NCI-H2227 (cell line): ENCODE data around the gene RP9.

ENCODE experiments used
- DNase-seq: peaks from one replicate; lab custom pipeline; 2025; ENCODE audit not compliant: unreplicated experiment; lab: John Stamatoyannopoulos, UW

The RP9 gene

GRCh38 chr7:33066771-33067170, 42.4 kb downstream of the RP9 start:
- DNase-seq = no peak

- no peak for DNase-seq
Measured at GRCh38 chr7:33065981-33066380, 43.2 kb downstream of the RP9 start.

- DNase-seq = peak; percentile 94
Measured at GRCh38 chr7:33062782-33063443, 46.3 kb downstream of the RP9 start.

GRCh38 chr7:33062023-33062781, 47.0 kb downstream of the RP9 start, which contains the start of gene NT5C3A:
TSS of gene NT5C3A (minus strand) at chr7:33062776. CDS start at chr7:33062705, 71 bp downstream.
- peak; percentile 76 for DNase-seq

GRCh38 chr7:33061282-33061937, 47.8 kb downstream of the RP9 start:
- DNase-seq = no peak

GRCh38 chr7:33059635-33060034, 49.6 kb downstream of the RP9 start:
- DNase-seq = no peak

- no peak for DNase-seq
Measured at GRCh38 chr7:33055158-33055557, 54.0 kb downstream of the RP9 start.

- no peak for DNase-seq
Measured at GRCh38 chr7:33054261-33054964, 54.8 kb downstream of the RP9 start.

GRCh38 chr7:33053721-33054120, 55.5 kb downstream of the RP9 start:
- DNase-seq = no peak

- peak; percentile 45 for DNase-seq
Measured at GRCh38 chr7:33050535-33051318, 58.5 kb downstream of the RP9 start.

- no peak for DNase-seq
Measured at GRCh38 chr7:33048704-33049103, 60.5 kb downstream of the RP9 start.

GRCh38 chr7:33048257-33048656, 60.9 kb downstream of the RP9 start:
- no peak for DNase-seq

GRCh38 chr7:33044986-33045385, 64.2 kb downstream of the RP9 start:
- DNase-seq = no peak
